Karpas-422 (cell line): ENCODE measurements around the gene CHN2. TPM values are rescaled to one million over a fixed set of nuclear protein-coding genes. Genes with fewer than 3 reads are reported as not detected.

ENCODE experiments used
- DNase-seq: peaks from one replicate; pipeline ENCODE4 v3.0.0-alpha.2; 2015
- H2AFZ ChIP-seq: fragments of 200-600 bp; sonication (generic); 2 replicates; pipeline ENCODE4 v1.6.1; 2014; ENCODE audit warnings: antibody characterized with exemption, low read length, mixed read lengths
- H3K27ac ChIP-seq: fragments of 200-600 bp; sonication (generic); 2 replicates; pipeline ENCODE4 v1.5.1; 2014; ENCODE audit warnings: mild to moderate bottlenecking, low read length, moderate library complexity
- H3K27me3 ChIP-seq: fragments of 200-600 bp; sonication (generic); 2 replicates; pipeline ENCODE4 v1.6.1; 2014; ENCODE audit warnings: low read length, mixed read lengths
- H3K36me3 ChIP-seq: fragments of 200-600 bp; sonication (generic); 2 replicates; pipeline ENCODE4 v1.6.1; 2014; ENCODE audit warnings: low read length, mixed read lengths; ENCODE audit not compliant: insufficient read depth
- H3K4me1 ChIP-seq: fragments of 200-600 bp; sonication (generic); 2 replicates; pipeline ENCODE4 v1.6.1; 2014; ENCODE audit warnings: mild to moderate bottlenecking, low read length, mixed read lengths
- H3K4me2 ChIP-seq: fragments of 200-600 bp; sonication (generic); 2 replicates; pipeline ENCODE4 v1.6.1; 2014; ENCODE audit warnings: low read length, low read depth, mild to moderate bottlenecking; ENCODE audit not compliant: poor library complexity, severe bottlenecking
- H3K4me3 ChIP-seq: fragments of 200-600 bp; sonication (generic); 2 replicates; pipeline ENCODE4 v1.5.1; 2014; ENCODE audit warnings: mild to moderate bottlenecking, antibody characterized with exemption, low read length, mixed read lengths
- H3K79me2 ChIP-seq: fragments of 200-600 bp; sonication (generic); 2 replicates; pipeline ENCODE4 v1.6.1; 2014; ENCODE audit warnings: mild to moderate bottlenecking, low read length, mixed read lengths
- H3K9ac ChIP-seq: fragments of 200-600 bp; sonication (generic); 2 replicates; pipeline ENCODE4 v1.6.0; 2014; ENCODE audit warnings: low read length
- H3K9me2 ChIP-seq: fragments of 200-600 bp; sonication (generic), shearing (Covaris generic); replicated peaks from 2 replicates; pipeline ENCODE4 v1.6.0; 2014; ENCODE audit warnings: mild to moderate bottlenecking, low read length, moderate library complexity; ENCODE audit not compliant: insufficient read depth
- H3K9me3 ChIP-seq: fragments of 300-700, 200-600 bp; sonication (generic); 2 replicates; pipeline ENCODE4 v1.6.1; 2014; ENCODE audit warnings: low read length, mixed read lengths
- H4K20me1 ChIP-seq: fragments of 200-600 bp; sonication (generic); 2 replicates; pipeline ENCODE4 v1.6.1; 2014; ENCODE audit warnings: mild to moderate bottlenecking, antibody characterized with exemption, low read length, low read depth; ENCODE audit not compliant: insufficient read depth
- total RNA-seq: library from RNA; depleted of rRNA; stranded (reverse); fragments of >200 nt; shearing (Covaris generic); gene quantifications from 2 replicates; pipeline ENCODE4 v1.2.3, GENCODE V29; 2014; ENCODE audit warnings: low replicate concordance

CHN2 gene
- total RNA-seq, 1 experiment from 2014 or later = 9.1 TPM

DNA sequence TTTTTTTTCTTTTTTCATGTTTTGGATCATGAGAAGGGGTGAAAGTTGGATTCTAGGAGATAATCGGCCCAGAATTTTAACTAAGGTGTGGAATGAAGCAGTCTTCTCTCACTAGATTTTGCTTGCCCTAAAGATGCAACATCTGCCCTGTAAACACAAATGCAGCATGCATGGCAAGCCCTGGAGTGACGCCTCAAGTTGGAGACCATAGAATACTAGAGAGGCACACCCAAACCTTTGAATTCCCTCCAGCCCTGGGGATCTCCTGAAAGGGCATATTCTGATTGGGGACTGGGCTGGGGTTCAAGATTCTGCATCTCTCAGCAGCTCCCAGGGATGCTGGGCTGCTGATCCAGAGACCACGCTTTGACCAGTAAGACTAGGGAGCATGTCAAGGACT lies 241.3 kb downstream of the CHN2 start:
- no peak for DNase-seq

DNA sequence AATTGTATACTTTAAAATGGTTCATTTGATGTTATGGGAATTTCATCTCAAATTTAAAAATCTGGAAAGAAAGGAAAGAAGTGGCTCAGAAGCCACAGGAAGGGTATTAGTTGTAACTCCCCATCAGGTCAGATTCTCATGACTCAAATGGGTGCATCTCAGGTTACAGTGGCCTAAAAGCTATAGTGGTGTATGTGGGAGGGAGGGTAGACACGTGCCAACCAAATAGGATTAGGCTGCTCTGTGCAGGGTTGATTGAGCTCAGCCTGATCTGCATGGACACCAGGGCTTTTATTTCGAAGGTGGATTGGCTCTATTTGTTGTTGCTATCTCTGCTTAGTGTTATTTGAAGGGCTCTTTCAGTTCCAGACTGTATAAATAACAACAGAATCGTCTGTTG lies 247.6 kb downstream of the CHN2 start:
- no peaks in the 10 kb centered on the region for H3K79me2 ChIP-seq
- H4K20me1 ChIP-seq = no peaks in the 10 kb centered on the region
- no peaks in the 10 kb centered on the region for H3K36me3 ChIP-seq
- no peak overlapping the region for H3K4me3 ChIP-seq
- no peaks in the 10 kb centered on the region for H3K9me2 ChIP-seq
- H3K27ac ChIP-seq = no peak overlapping the region
- H3K27me3 ChIP-seq = no peaks in the 10 kb centered on the region
- H3K9me3 ChIP-seq = no peaks in the 10 kb centered on the region
- peak; percentile 56 for DNase-seq
- H3K9ac ChIP-seq = no peak overlapping the region
- peak overlapping the region; percentile 4 for H3K4me2 ChIP-seq
- peaks cover 11% of the 10 kb centered on the region for H3K4me1 ChIP-seq
- H2AFZ ChIP-seq = no peak overlapping the region

More for the DNA sequence above, 241.3 kb downstream of the CHN2 start:
- no peaks in the 10 kb centered on the region for H3K9me3 ChIP-seq
- no peak overlapping the region for H3K9ac ChIP-seq
- H2AFZ ChIP-seq = no peak overlapping the region
- no peak overlapping the region for H3K4me3 ChIP-seq
- no peaks in the 10 kb centered on the region for H3K4me1 ChIP-seq
- no peak overlapping the region for H3K4me2 ChIP-seq
- no peaks in the 10 kb centered on the region for H3K9me2 ChIP-seq
- H3K27ac ChIP-seq = no peak overlapping the region
- no peaks in the 10 kb centered on the region for H4K20me1 ChIP-seq
- no peaks in the 10 kb centered on the region for H3K27me3 ChIP-seq
- H3K79me2 ChIP-seq = no peaks in the 10 kb centered on the region
- H3K36me3 ChIP-seq = no peaks in the 10 kb centered on the region

DNA sequence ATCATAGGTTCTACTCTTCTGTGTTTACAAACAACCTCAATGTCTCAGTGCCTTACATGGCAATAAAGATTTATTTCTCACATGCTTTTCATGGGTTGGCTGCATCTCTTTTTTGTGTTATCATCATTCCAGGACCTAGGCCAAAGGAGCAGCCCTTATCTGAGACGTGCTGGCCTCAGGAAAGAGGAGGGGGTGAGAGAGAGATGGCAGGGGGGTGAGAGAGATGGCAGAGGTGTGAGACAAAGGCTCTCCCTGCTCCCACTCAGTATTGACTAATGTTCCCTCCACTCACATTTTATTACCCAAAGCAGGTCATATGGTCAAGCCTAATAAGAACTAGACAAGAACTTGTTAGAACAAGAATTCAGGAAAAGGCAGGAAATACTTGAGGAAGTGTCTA lies 249.0 kb downstream of the CHN2 start:
- Histone ChIP-seq H3K27ac (no peak overlapping the region), H3K27me3 (no peaks in the 10 kb centered on the region), H3K79me2 (no peaks in the 10 kb centered on the region), H3K36me3 (no peaks in the 10 kb centered on the region), H3K4me1 (peaks cover 11% of the 10 kb centered on the region), H3K4me2 (no peak overlapping the region), H3K9ac (no peak overlapping the region), H4K20me1 (no peaks in the 10 kb centered on the region), H3K4me3 (no peak overlapping the region), H3K9me3 (no peaks in the 10 kb centered on the region), H2AFZ (no peak overlapping the region), H3K9me2 (no peaks in the 10 kb centered on the region)
- no peak for DNase-seq

DNA sequence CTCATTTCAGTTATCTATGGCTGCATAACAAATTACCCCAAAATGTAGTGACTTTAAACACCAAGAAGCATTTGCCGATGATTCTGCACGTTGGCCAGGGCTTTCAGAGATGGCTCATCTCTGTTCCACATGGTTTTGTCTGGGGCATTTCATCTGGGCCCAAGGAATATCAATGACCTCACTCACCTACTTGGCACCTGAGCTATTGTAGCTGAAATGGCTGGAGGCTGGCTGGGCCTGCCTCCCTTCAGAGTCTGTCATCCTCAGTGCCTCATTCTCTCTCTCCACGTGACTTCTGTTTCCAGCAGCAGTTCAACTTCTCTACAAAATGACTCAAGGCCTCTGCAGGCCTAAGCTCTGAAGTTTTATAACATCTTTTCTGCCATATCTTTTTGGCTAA lies 249.7 kb downstream of the CHN2 start:
- Histone ChIP-seq H2AFZ (no peak overlapping the region), H3K4me1 (peaks cover 11% of the 10 kb centered on the region), H3K27me3 (no peaks in the 10 kb centered on the region), H3K4me2 (no peak overlapping the region), H3K9me2 (no peaks in the 10 kb centered on the region), H3K9ac (no peak overlapping the region), H3K27ac (no peak overlapping the region), H3K9me3 (no peaks in the 10 kb centered on the region), H4K20me1 (no peaks in the 10 kb centered on the region), H3K36me3 (no peaks in the 10 kb centered on the region), H3K4me3 (no peak overlapping the region), H3K79me2 (no peaks in the 10 kb centered on the region)
- DNase-seq = no peak

DNA sequence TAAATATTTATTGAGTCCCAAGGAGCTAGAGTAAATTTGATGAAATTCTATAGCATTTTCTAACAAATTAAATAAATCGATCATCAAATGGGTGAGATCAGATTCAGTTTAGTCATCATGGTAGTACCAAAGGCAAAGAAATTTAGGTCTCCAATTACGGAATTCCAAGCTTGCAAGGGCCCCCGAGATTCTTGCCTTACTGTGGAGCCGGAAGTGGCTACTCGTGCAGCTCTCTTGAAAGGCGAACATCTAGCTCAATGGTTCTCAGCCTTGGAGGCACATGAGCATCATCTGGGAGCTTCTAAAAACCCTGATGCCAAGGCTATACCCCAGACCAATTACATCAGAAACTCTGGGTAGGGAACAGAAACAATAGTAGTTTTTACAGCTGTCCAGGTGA lies 251.2 kb downstream of the CHN2 start:
- Histone ChIP-seq H3K79me2 (no peaks in the 10 kb centered on the region), H3K27ac (no peak overlapping the region), H3K9ac (no peak overlapping the region), H3K9me3 (no peaks in the 10 kb centered on the region), H4K20me1 (no peaks in the 10 kb centered on the region), H3K27me3 (no peaks in the 10 kb centered on the region), H3K4me3 (no peak overlapping the region), H3K4me2 (no peak overlapping the region), H2AFZ (no peak overlapping the region), H3K9me2 (no peaks in the 10 kb centered on the region), H3K36me3 (no peaks in the 10 kb centered on the region), H3K4me1 (peaks cover 11% of the 10 kb centered on the region)
- DNase-seq = no peak

DNA sequence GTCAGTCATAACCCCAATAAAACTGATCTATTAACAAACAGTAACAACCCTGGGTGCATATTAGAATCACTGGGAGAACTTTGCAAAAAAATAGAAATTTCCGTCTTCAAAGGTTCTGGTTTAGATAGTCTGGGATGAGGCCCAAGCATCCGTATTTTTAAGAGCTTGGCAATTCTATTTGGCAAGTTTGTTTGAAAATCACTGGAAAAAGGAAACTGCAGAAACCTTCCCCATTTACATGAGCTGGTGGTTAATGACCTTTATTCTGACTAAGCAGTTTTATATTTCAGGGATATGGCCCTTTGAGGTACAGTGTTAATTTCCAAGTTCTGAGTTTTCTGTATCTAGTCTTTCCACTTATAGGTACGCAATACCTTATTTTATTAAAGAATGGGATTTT lies 253.3 kb downstream of the CHN2 start:
- no peak overlapping the region for H3K9ac ChIP-seq
- no peak overlapping the region for H2AFZ ChIP-seq
- H3K27me3 ChIP-seq = no peaks in the 10 kb centered on the region
- H3K9me2 ChIP-seq = no peaks in the 10 kb centered on the region
- H3K9me3 ChIP-seq = no peaks in the 10 kb centered on the region
- no peak overlapping the region for H3K27ac ChIP-seq
- no peaks in the 10 kb centered on the region for H4K20me1 ChIP-seq
- no peaks in the 10 kb centered on the region for H3K36me3 ChIP-seq
- no peak overlapping the region for H3K4me3 ChIP-seq
- H3K4me2 ChIP-seq = no peak overlapping the region
- H3K4me1 ChIP-seq = peaks cover 12% of the 10 kb centered on the region
- H3K79me2 ChIP-seq = no peaks in the 10 kb centered on the region
- no peak for DNase-seq

DNA sequence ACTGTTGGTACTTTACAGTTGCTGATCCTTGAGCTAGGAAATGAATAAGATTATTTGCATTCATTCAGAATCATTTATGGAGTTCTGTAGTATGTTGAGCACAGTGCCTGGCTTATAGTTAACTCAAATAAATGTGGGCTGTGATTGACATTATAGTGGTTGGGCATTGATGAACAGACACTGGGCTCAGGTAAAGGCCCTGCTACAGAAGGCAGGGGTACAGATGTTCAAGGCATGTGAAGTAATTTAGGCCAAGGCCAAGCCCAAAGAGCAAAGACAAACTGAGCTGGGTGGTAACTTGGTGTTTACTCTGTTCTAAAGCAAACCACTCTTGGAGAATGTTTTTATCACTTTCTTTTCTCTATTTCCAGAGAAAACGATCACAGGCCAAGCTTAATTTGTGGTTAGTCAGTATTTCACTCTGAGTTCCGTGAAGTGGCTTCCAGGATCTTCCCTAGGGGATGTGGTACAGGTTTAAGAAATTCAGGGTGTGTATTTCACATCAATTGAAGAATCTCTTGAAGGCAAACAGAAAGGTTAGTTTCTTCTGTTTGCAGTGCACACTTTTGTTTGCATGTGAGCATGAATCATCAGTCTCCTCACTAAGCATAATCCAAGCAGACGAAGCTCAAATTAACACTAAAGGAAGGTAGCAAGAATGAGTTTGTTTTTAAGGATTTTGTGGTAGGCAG lies 255.1 kb downstream of the CHN2 start:
- Histone ChIP-seq H3K4me1 (peaks cover 16% of the 10 kb centered on the region), H3K27ac (no peak overlapping the region), H3K36me3 (no peaks in the 10 kb centered on the region), H3K4me2 (no peak overlapping the region), H2AFZ (no peak overlapping the region), H3K4me3 (no peak overlapping the region), H3K9me2 (no peaks in the 10 kb centered on the region), H3K9me3 (no peaks in the 10 kb centered on the region), H3K27me3 (no peaks in the 10 kb centered on the region), H4K20me1 (no peaks in the 10 kb centered on the region), H3K9ac (no peak overlapping the region), H3K79me2 (no peaks in the 10 kb centered on the region)
- DNase-seq = no peak

DNA sequence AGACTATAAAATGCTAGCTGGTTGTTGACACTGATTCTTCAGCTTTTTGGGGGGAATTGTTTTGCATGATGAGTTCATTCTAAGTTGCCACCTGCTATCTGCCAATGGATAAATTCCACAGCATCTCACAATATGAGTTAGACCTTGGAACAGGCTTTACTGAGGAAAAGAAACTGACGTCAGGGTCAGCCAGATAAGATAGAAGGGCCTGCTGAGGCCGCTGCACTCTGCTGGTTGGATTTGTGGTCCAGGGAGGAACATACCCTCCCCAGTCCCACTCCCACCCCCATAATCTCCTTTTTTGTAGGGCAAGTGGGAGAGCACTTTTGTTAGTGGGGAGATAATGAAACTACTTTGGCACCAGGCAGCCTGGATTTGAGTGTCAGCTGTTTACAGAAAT lies 258.4 kb downstream of the CHN2 start:
- H4K20me1 ChIP-seq = no peaks in the 10 kb centered on the region
- peaks cover 16% of the 10 kb centered on the region for H3K4me1 ChIP-seq
- DNase-seq = no peak
- H3K36me3 ChIP-seq = no peaks in the 10 kb centered on the region
- no peak overlapping the region for H3K27ac ChIP-seq
- H3K9me2 ChIP-seq = no peaks in the 10 kb centered on the region
- H3K4me2 ChIP-seq = no peak overlapping the region
- H3K9ac ChIP-seq = no peak overlapping the region
- H3K27me3 ChIP-seq = no peaks in the 10 kb centered on the region
- no peak overlapping the region for H2AFZ ChIP-seq
- H3K9me3 ChIP-seq = no peaks in the 10 kb centered on the region
- H3K79me2 ChIP-seq = no peaks in the 10 kb centered on the region
- H3K4me3 ChIP-seq = no peak overlapping the region
